GM04504 (cell line): ENCODE results near the gene IRS1.

Experiments used
- DNase-seq: peaks from one replicate; pipeline ENCODE4 v3.0.0-alpha.2; 2012; ENCODE audit warnings: low read depth

Gene IRS1

GRCh38 chr2:226813148-226813701 is 13.6 kb upstream of the IRS1 start:
- no peak for DNase-seq

GRCh38 chr2:226803410-226803809 is 3.8 kb upstream of the IRS1 start:
- no peak for DNase-seq

GRCh38 chr2:226802573-226802972 is 3.0 kb upstream of the IRS1 start:
- no peak for DNase-seq

- no peak for DNase-seq
Measured at GRCh38 chr2:226800941-226801784, 1.5 kb upstream of the IRS1 start.

- no peak for DNase-seq
Measured at GRCh38 chr2:226799976-226800940, 638 bp upstream of the IRS1 start.

- DNase-seq, result no peak
Measured at GRCh38 chr2:226798422-226799210, 1.0 kb downstream of the IRS1 start.

- no peak for DNase-seq
Measured at GRCh38 chr2:226797989-226798421, 1.6 kb downstream of the IRS1 start.

- DNase-seq, result no peak
Measured at GRCh38 chr2:226797289-226797988, 2.2 kb downstream of the IRS1 start.

GRCh38 chr2:226796840-226797288 is 2.8 kb downstream of the IRS1 start:
- DNase-seq, result no peak

- DNase-seq, result no peak
Measured at GRCh38 chr2:226796012-226796839, 3.4 kb downstream of the IRS1 start.

GRCh38 chr2:226795281-226796011 is 4.2 kb downstream of the IRS1 start:
- no peak for DNase-seq

- DNase-seq, result no peak
Measured at GRCh38 chr2:226794751-226795171, 4.9 kb downstream of the IRS1 start.

- DNase-seq, result no peak
Measured at GRCh38 chr2:226794196-226794661, 5.4 kb downstream of the IRS1 start.

- DNase-seq, result no peak
Measured at GRCh38 chr2:226793646-226794045, 6.0 kb downstream of the IRS1 start.

- DNase-seq, result no peak
Measured at GRCh38 chr2:226792155-226792881, 7.3 kb downstream of the IRS1 start.

- DNase-seq, result no peak
Measured at GRCh38 chr2:226791487-226792081, 8.0 kb downstream of the IRS1 start.

GRCh38 chr2:226791056-226791486 is 8.5 kb downstream of the IRS1 start:
- DNase-seq, result no peak

- no peak for DNase-seq
Measured at GRCh38 chr2:226790431-226790830, 9.2 kb downstream of the IRS1 start.
